Endothelial cell of umbilical vein (primary cell): ENCODE measurements around the gene FECH. TPM values are rescaled to one million over a fixed set of nuclear protein-coding genes. Genes with fewer than 3 reads are reported as not detected.

Experiments used
- BruUV-seq: library from RNA; stranded (reverse); fragments of 400-500 nt; replicated peaks from 2 replicates; lab custom pipeline; 2021; lab: Mats Ljungman, UMichigan
- CTCF ChIA-PET: fragments of 300-600, 350-600 bp; sonication (Branson Sonifier 250); formaldehyde crosslinking; loops from one replicate; lab custom pipeline; 2021; ENCODE audit warnings: antibody characterized with exemption, inconsistent platforms; lab: Charles Lee
- POLR2A ChIA-PET: fragments of 300-600, 350-600 bp; sonication (Branson Sonifier 250); formaldehyde crosslinking; loops from one replicate; lab custom pipeline; 2021; ENCODE audit warnings: antibody characterized with exemption, inconsistent platforms; lab: Charles Lee
- DNase-seq: peaks from one replicate; pipeline ENCODE4 v3.0.0-alpha.2; 2011; ENCODE audit warnings: low read depth, low spot score
- FAIRE-seq: peaks from 2 replicates; lab custom pipeline; 2011; peaks lifted over from hg19 to GRCh38; lab: Jason Lieb, UNC
- H2AFZ ChIP-seq: 2 replicates; pipeline ENCODE4 v1.6.0; 2012; ENCODE audit warnings: low read depth, low read length, control low read depth, inconsistent platforms
- H3K27ac ChIP-seq: 2 replicates; pipeline ENCODE4 v1.5.1; 2011; ENCODE audit warnings: low read depth, mild to moderate bottlenecking, control low read depth, low read length, moderate library complexity; ENCODE audit not compliant: insufficient read depth
- H3K27me3 ChIP-seq, 2 experiments: 2 replicates each; pipeline versions ENCODE4 v1.6.0 to v1.6.1; 2011; ENCODE audit warnings: low read length in 2 of 2, mixed read lengths in 1 of 2; ENCODE audit not compliant: control insufficient read depth in 2 of 2, insufficient read depth in 2 of 2
- H3K36me3 ChIP-seq, 2 experiments: 2 replicates in 1 of 2; 3 replicates in 1 of 2; pipeline ENCODE4 v1.5.1; 2011; ENCODE audit warnings: low read length in 2 of 2, mild to moderate bottlenecking in 1 of 2, moderate library complexity in 1 of 2; ENCODE audit not compliant: control insufficient read depth in 2 of 2, insufficient read depth in 2 of 2; ENCODE audit errors: extremely low read depth in 1 of 2
- H3K4me1 ChIP-seq: 3 replicates; pipeline ENCODE4 v1.5.1; 2011; ENCODE audit warnings: mild to moderate bottlenecking, low read length; ENCODE audit not compliant: control insufficient read depth, insufficient read depth; ENCODE audit errors: extremely low read depth
- H3K4me2 ChIP-seq: 2 replicates; pipeline ENCODE4 v1.6.1; 2011; ENCODE audit warnings: low read length, control low read depth, mixed read lengths; ENCODE audit not compliant: insufficient read depth
- H3K4me3 ChIP-seq, 3 experiments: fragments of 200-600 bp in 1 of 3; sonication (generic), shearing (Covaris generic) in 1 of 3; replicated peaks in 1 of 3; 2 replicates each; pipeline ENCODE4 v1.5.1; 2011 to 2016; ENCODE audit warnings: control low read depth in 3 of 3, low read length in 3 of 3, mild to moderate bottlenecking in 2 of 3, inconsistent platforms in 1 of 3, low read depth in 1 of 3, moderate library complexity in 1 of 3; ENCODE audit not compliant: insufficient read depth in 1 of 3
- H3K79me2 ChIP-seq: 2 replicates; pipeline ENCODE4 v1.6.0; 2012; ENCODE audit warnings: low read length, inconsistent platforms; ENCODE audit not compliant: control insufficient read depth, insufficient read depth
- H3K9ac ChIP-seq: replicated peaks from 2 replicates; pipeline ENCODE3; 2011; ENCODE audit warnings: low read length, control low read depth; ENCODE audit not compliant: insufficient read depth; ENCODE audit errors: extremely low read depth
- H3K9me1 ChIP-seq: replicated peaks from 3 replicates; pipeline ENCODE4 v1.6.0; 2011; ENCODE audit warnings: mild to moderate bottlenecking, low read length; ENCODE audit not compliant: control insufficient read depth, insufficient read depth; ENCODE audit errors: extremely low read depth
- H3K9me3 ChIP-seq: replicated peaks from 2 replicates; pipeline ENCODE4 v1.5.1; 2012; ENCODE audit warnings: low read length, inconsistent platforms; ENCODE audit not compliant: control insufficient read depth, insufficient read depth
- H4K20me1 ChIP-seq: replicated peaks from 2 replicates; pipeline ENCODE3; 2011; ENCODE audit warnings: mild to moderate bottlenecking, low read length; ENCODE audit not compliant: control insufficient read depth, insufficient read depth; ENCODE audit errors: extremely low read depth
- CTCF ChIP-seq, 2 donors: IDR thresholded peaks; 1 replicate in 1 of 2; 2 replicates in 1 of 2; pipeline ENCODE4 v1.5.1; 2011; ENCODE audit warnings: low read length in 2 of 2, mild to moderate bottlenecking in 2 of 2, moderate library complexity in 2 of 2, control low read depth in 1 of 2, inconsistent platforms in 1 of 2, low read depth in 1 of 2; ENCODE audit not compliant: insufficient read depth in 1 of 2; ENCODE audit errors: extremely low read depth in 1 of 2
- EZH2 ChIP-seq: IDR thresholded peaks from 2 replicates; pipeline ENCODE4 v1.6.1; 2012; ENCODE audit warnings: borderline replicate concordance, low read depth, mild to moderate bottlenecking, moderate library complexity, low read length, inconsistent platforms; ENCODE audit not compliant: severe bottlenecking
- FOS ChIP-seq: IDR thresholded peaks from 2 replicates; pipeline ENCODE4 v1.6.1; 2011; ENCODE audit warnings: mild to moderate bottlenecking, low read length, moderate library complexity, borderline replicate concordance; ENCODE audit not compliant: insufficient read depth
- GATA2 ChIP-seq: IDR thresholded peaks from 2 replicates; pipeline ENCODE4 v1.7.0; 2011; ENCODE audit warnings: low read depth, mild to moderate bottlenecking, moderate library complexity, mixed read lengths, low read length; ENCODE audit not compliant: insufficient read length, insufficient read depth
- JUN ChIP-seq: IDR thresholded peaks from 2 replicates; pipeline ENCODE4 v1.6.1; 2011; ENCODE audit warnings: borderline replicate concordance, low read depth; ENCODE audit not compliant: insufficient read length, insufficient read depth
- MYC ChIP-seq: IDR thresholded peaks from one replicate; pipeline ENCODE4 v1.6.1; 2011; ENCODE audit warnings: mild to moderate bottlenecking, low read depth, low read length
- POLR2A ChIP-seq: IDR thresholded peaks from 2 replicates; pipeline ENCODE4 v1.6.1; 2012; ENCODE audit warnings: low read depth, mild to moderate bottlenecking, control low read depth, low read length
- POLR2AphosphoS5 ChIP-seq: IDR thresholded peaks from 2 replicates; pipeline ENCODE4 v1.6.1; 2012; ENCODE audit warnings: low read depth, mild to moderate bottlenecking, control low read depth, low read length, moderate library complexity; ENCODE audit not compliant: insufficient read depth
- dilution Hi-C: fragments of 300-500 bp; cut with MboI; formaldehyde crosslinking; loops from one replicate; pipeline ENCODE4 v1.15.0; 2019; ENCODE audit warnings: low sequenced_read_pairs; ENCODE audit not compliant: extremely low pct_ligation_motif_present
- intact Hi-C: fragments of 100-400 bp; cut with micrococcal nuclease; formaldehyde crosslinking; loops from one replicate; pipeline ENCODE4 v1.10.0; 2022
- polyA plus RNA-seq, 4 experiments: library from polyadenylated mRNA; depleted of rRNA in 3 of 4; stranded (reverse) in 3 of 4; unstranded in 1 of 4; fragments of >200 nt; gene quantifications; 2 replicates each; pipeline versions ENCODE4 v1.2.1 to v1.2.3, GENCODE V29; 2011 to 2012; ENCODE audit warnings: missing spikeins in 1 of 4
- total RNA-seq: library from RNA; stranded (reverse); gene quantifications from 2 replicates; pipeline ENCODE4 v1.2.3, GENCODE V29; 2021
- TF ChIP-seq, protein P1 (sequence below): IDR thresholded peaks from 2 replicates; pipeline ENCODE4 v1.6.1; 2011; ENCODE audit not compliant: insufficient read depth, insufficient read length

The FECH gene
- total and polyA plus RNA-seq, 2 donors (not counting 3 experiments of a cell fraction or from before 2014, with no cell fraction given): 25.3 to 27.9 TPM

- Histone ChIP-seq H3K9me3 (no peaks in the 10 kb centered on the region), H2AFZ (no peak overlapping the region), H3K27ac (no peak overlapping the region), H3K4me2 (no peak overlapping the region), H3K9ac (no peak overlapping the region), H3K36me3 (no peaks in the 10 kb centered on the region), H3K27me3 (no peaks in the 10 kb centered on the region), H3K4me1 (no peaks in the 10 kb centered on the region), H4K20me1 (no peaks in the 10 kb centered on the region), H3K4me3 (no peak overlapping the region), H3K79me2 (no peaks in the 10 kb centered on the region), H3K9me1 (no peaks in the 10 kb centered on the region)
- POLR2A ChIA-PET: no interaction called here
- dilution Hi-C loops (no loop called here), intact Hi-C loops (no loop called here)
- DNase-seq (no peak), FAIRE-seq (no peak)
- TF ChIP-seq POLR2AphosphoS5 (no peak), CTCF (IDR thresholded peaks at IDR 0.05; ENCODE audit: extremely low read depth in 1 of 2, insufficient read depth in 1 of 2, low read depth in 1 of 2, low read length in 2 of 2) (no peak), MYC (no peak), FOS (no peak)
- TF ChIP-seq, protein P1, sequence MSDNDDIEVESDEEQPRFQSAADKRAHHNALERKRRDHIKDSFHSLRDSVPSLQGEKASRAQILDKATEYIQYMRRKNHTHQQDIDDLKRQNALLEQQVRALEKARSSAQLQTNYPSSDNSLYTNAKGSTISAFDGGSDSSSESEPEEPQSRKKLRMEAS: no peak
- CTCF ChIA-PET: no interaction called here
- no TSS peak for BruUV-seq
These were observed 47.9 kb downstream of the FECH start for GRCh38 chr18:57538614-57539013.

GRCh38 chr18:57534511-57534909, 52.0 kb downstream of the FECH start:
- Histone ChIP-seq H3K9me1 (no peaks in the 10 kb centered on the region), H3K27me3 (peaks cover 0 to 1% of the 10 kb centered on the region in 2 experiments), H3K9me3 (no peaks in the 10 kb centered on the region), H3K36me3 (no peaks in the 10 kb centered on the region), H3K27ac (no peak overlapping the region), H3K9ac (no peak overlapping the region), H3K4me1 (no peaks in the 10 kb centered on the region), H2AFZ (no peak overlapping the region), H3K4me2 (no peak overlapping the region), H3K4me3 (no peak overlapping the region), H4K20me1 (no peaks in the 10 kb centered on the region), H3K79me2 (no peaks in the 10 kb centered on the region)
- no peak for DNase-seq
- intact Hi-C loops: no loop called here
- FAIRE-seq: no peak
- BruUV-seq: no TSS peak
- POLR2A ChIA-PET: no interaction called here
- CTCF ChIA-PET: no interaction called here
- dilution Hi-C loops: no loop called here
- TF ChIP-seq, protein P1: no peak
- TF ChIP-seq CTCF (IDR thresholded peaks at IDR 0.05; ENCODE audit: extremely low read depth in 1 of 2, insufficient read depth in 1 of 2, low read depth in 1 of 2, low read length in 2 of 2) (no peak), MYC (no peak), FOS (no peak), GATA2 (no peak), POLR2A (no peak), EZH2 (no peak), POLR2AphosphoS5 (no peak), JUN (no peak)
